GM21576 (cell line): ENCODE measurements around the gene IFITM2.

Experiments
- ATAC-seq: cut with Tn5 transposase; IDR thresholded peaks from one replicate; pipeline ENCODE4 v1.9.1; 2021; ENCODE audit warnings: mild to moderate bottlenecking, moderate library complexity; ENCODE audit not compliant: unreplicated experiment

The IFITM2 gene

DNA sequence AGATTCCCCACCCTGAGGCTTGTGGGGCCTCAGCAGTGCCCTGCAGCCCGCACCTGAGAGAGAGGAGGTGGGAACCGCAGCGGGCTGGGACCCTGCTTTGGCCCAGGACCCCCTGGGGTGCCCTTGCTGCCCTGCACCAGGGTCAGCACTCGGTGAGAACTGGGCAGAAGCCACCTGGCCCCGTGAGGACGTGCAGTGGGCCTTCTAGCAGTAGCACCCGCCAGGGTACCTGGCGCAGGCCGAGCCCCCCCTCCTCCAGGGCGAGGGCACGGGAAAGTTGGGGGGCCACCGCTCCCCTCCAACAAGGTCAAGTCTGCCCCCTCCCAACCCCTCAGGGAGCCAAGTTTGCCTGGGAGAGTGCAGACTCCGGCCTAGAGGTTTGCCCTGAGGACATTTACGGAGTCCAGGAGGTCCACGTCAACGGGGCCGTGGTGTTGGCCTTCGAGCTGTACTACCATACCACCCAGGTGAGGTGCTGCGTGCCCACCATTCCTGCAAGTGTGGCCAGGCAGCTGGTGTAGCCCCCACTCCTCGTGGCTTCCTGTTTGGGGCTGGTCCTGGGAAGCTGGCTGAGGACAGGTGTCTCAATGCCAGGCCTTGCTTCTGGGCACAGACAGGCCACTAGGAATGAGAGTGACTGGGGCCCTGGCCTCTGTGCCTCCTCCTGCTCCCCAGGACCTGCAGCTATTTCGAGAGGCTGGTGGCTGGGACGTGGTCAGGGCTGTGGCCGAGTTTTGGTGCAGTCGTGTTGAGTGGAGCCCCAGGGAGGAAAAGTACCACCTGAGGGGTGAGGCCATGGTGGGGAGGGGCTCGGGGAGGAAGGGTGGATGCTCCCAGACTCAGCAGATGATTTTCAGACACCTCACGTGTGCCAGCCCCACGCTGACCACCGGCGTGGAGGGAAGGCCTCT, 15.2 kb upstream of the IFITM2 start:
- no peak for ATAC-seq

DNA sequence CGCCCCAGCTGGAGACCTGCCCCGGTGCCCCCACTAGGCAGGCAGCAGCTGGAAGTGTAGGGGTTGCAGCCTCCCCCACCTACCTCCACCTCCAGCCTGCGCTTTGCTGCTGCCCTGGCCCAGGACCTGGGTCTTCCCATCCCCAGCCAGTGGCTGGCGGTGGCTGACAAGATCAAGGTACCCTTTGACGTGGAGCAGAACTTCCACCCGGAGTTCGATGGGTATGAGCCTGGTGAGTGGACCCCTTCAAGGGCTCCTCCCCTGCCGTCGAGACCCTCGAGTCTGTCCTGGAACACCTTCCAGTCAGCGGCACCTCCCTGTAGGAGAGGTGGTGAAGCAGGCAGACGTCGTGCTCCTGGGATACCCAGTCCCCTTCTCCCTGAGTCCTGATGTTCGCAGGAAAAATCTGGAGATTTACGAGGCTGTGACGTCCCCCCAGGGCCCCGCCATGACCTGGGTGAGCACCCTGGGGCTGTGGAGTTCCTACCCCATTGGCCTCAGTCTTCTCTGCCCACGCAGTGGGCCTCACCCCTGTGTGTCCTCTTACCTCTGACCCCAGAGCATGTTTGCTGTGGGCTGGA, 14.3 kb upstream of the IFITM2 start:
- no peak for ATAC-seq

DNA sequence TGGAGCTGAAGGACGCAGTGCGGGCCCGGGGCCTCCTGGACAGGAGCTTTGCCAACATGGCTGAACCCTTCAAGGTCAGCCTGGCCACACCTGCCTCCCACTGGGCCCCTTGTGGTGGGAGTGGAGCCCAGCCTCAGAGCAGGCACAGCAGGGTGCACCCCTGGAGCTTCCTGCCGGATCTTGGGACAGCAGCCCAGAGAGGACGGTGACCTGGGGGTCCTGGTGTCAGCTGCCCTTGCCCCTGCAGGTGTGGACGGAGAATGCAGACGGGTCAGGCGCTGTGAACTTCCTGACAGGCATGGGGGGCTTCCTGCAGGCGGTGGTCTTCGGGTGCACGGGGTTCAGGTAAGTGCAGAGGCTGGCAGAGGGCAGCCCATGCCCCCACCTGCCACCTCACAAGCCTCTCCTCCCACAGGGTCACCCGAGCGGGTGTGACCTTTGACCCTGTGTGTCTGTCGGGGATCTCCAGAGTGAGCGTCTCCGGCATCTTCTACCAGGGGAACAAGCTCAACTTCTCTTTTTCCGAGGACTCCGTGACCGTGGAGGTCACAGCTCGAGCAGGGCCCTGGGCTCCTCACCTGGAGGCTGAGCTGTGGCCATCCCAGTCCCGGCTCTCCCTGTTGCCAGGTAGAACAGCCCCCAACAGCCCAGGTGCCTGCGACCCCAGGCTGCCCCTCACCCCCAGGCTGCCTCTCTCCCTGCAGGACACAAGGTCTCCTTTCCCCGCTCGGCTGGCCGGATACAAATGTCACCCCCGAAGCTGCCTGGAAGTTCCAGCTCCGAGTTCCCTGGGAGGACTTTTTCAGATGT, 13.6 kb upstream of the IFITM2 start:
- ATAC-seq, result no peak

DNA sequence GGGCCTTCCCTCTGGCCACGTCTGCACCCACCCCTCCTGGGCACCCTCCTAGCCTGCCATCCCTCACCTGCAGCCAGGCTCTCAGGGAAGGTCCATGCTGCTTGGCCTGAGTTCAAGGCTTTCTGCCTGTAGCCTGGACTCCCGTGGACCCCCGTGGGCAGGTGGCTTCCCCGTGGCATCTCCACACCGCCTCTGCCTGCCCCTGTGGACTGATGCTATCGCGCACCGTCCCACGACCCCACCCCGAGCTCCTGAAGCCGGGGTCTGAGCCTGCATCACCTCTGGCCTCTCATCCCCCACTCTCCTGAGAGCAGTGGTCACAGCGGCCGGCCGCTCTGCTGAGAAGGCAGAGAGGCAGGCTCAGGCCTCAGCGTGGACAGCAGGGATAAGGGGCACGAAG, 12.8 kb upstream of the IFITM2 start:
- ATAC-seq, result no peak

DNA sequence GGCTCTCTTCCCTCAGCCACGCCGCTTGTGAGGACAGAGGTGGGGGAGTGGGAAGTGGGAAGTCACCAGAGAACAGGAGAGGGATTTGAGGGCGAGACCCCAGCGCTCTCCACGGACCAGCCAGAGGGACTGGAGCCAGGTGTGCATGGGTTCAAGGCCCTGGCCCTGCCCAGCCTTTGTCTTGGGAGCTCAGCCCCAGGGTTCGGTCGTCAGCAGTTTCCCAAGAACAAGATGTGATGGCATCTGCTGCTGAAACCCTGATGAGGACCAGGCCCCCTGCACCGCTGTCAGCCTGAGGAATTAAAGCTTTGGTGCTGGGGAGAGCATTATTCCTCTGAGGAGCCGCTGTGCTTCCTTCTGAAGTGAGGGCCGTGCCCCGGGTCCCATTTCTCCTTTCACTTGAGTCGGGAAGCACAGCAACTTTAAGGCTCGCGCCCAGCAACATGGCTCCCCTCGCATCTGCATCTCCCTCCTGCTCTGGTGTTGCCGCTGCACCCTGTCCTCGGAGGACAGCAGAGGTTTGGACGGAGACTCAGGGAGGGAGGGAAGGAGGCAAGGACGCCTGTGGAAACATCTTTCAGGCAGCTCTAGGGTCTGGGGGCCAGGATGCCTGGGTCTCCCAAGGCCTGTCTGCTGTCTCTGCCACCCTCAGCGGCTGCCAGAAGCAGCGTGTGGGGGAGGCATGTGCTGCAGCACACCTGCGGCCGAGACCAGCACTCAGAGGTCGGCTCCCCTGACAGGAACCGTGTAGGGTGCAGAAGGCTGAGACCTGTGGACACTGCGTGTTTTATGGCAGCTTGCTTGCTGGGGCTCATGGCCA, 12.1 kb upstream of the IFITM2 start:
- no peak for ATAC-seq

DNA sequence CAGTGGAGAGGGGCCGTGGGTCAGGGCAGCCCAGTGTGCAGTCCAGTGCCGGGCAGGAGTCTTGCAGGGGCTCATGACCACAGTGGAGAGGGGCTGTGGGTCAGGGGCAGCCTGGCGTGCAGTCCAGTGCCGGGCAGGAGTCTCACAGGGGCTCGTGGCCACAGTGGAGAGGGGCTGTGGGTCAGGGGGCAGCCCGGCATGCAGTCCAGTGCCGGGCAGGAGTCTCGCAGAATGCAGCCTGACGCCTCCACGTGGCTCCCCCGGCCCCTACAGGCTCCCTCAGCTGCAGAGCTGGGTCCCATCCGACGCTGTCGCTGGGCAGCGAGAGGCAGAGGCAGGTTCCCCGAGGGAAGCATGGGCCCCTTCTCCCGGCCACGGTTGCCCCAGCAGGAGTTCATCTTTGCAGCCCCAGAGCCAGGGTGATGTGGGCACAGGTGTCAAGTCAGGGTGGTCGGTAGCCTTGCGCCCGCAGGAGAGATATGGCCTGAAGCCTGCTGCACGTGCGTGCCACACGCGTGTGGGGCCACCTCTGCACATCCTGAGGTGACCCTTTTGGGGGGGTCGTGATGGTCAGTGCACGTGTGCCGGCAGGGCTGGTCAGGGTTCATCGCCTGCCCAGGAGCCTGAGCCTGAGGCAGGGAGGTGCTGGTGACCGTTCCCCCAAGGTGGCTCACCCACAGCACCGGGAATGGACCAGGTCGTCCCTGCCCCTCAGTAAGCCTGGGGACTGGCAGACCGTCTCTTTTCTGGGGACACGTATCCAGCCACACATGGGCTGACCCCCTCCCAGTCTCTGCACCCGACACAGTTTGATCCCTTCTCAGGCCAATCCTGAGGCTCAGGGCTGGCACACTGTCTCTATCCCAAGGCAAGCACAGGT, 11.2 kb upstream of the IFITM2 start:
- no peak for ATAC-seq

DNA sequence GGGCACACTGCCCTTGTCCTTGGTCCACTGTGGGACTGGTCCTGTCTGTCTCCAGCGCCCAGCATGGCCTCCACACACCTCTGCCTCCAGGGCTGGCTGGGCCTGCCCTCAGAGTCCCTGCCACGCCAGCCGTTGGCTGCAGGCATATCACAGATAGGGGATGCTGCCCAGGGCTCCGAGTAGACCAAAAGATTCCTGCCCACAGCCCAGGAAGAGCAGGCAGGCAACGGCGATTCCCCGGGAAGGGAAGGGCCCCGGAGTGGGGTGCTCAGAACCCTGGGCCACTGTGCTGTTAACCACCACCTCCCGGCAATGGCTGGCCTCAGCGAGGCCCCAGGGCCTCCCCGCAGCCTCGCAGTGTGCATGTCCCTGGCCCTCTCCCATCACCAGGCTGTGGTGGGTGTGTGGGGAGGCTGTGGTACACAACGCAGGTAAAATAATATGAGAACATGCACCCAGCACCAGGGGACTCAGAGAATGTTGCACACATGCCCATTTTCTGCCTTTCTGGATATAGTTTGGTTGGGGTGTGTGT, 10.5 kb upstream of the IFITM2 start:
- no peak for ATAC-seq

DNA sequence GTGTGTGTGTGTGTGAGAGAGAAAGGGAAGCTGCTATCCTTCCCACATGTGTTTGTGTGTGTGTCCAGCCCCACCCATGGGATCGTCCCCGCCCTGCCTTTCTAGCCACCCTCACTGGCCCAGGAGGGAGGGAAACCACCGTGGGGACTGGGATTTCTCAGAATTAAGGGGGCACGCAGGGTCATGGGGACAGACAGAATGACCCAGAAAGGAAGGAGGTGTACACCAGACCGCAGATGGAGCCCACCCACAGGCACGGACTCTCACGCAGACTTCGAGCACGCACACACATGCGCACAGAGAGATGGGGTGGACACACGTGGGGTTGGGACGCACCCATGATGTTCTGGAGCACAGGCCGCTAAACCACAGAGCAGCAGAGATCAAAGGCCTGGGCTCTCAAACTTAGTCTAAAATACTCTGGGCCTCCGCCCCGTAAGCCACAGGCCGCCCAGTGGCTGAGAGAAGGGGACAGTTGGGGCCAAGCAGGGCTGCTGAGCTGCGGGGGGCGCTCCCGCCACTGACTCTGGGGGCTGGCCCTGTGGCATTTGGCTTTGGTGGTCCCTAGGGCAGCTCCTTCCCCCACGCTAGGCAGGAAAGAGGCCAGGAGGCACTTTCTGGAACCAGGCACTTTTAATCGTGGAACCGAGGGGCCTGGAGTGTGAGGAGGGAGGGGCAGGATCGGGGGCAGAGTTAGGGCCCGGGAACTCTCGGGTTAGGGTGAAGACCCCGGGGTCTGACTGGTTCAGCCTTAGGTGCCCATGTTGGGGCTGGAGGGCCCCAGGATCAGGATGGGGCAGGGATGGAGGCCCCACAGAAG, 9.8 kb upstream of the IFITM2 start:
- ATAC-seq, result no peak

DNA sequence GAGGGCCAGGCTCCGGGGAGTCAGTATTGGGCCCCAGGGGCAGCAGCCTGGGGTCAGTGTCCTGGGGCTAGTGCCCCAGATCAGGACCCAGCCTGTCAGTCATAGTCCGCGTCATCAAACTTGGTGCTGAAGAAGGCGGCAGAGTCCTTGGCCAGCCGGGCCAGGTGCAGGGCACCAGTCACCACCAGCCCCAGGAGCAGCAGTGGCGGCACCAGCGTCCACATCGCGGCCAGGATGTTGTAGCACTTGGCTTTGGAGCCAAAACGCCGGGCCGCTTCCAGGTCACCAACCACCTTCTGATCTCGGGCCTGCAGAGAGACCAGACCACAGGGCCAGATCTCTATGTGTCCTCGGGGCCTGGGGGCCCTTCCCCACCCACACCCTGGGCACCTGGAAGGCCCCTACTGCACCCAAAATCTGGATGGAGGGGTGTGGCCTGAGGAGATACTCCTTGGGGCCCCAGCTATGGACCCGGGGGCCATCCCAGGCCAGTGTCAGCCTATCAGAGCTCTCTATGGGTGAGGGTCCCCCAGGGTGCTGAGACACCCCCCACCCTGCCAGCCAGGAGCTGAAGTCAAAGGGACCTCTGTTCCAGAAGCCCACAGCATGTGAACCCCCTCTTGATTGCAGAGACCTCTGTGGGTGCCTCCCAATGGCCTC, 9.1 kb upstream of the IFITM2 start:
- no peak for ATAC-seq

DNA sequence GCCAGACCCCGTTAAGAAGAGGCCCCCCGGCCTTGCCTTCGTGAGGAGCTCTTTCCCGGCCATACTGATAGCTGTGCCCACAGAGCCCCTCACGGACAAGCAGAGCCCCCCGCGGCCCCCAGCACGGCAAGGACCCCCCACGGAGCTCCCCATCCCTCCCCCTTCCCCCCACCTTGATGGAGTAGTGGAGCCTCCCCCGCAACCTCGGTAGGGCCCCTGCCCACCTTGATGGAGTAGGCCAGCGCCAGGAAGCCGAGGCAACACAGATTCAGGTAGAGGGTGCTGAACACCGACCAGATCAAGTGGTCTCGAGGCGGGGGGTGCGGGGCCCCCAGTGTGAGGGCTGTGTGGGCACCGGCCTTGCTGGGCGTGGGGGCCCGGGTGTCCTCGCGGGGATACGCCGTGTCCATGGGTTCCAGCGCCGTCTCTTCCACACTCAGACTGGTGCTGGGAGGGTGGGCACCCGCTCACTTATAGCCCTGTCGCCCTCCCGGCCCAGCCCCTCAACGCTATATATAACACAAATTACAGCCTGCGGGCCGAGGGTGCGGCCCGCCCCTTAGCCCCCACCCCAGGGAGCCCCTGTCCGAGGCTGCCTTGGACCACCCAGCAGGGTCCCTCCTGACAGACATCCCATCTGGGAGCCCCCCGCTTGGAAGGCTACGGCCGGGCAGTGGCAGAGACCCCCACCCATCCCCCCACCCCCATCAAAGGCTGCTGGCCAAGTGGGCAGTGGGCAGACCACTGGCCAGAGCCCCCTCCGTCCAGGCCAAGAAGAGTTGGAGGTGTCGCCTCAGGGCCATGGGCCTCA, 8.3 kb upstream of the IFITM2 start, which contains the start of gene IFITM5:
IFITM5 (minus strand) TSS at position 446 of the 811 bp plus-strand sequence; CDS start at position 410, 36 bp downstream.
- ATAC-seq, result no peak

DNA sequence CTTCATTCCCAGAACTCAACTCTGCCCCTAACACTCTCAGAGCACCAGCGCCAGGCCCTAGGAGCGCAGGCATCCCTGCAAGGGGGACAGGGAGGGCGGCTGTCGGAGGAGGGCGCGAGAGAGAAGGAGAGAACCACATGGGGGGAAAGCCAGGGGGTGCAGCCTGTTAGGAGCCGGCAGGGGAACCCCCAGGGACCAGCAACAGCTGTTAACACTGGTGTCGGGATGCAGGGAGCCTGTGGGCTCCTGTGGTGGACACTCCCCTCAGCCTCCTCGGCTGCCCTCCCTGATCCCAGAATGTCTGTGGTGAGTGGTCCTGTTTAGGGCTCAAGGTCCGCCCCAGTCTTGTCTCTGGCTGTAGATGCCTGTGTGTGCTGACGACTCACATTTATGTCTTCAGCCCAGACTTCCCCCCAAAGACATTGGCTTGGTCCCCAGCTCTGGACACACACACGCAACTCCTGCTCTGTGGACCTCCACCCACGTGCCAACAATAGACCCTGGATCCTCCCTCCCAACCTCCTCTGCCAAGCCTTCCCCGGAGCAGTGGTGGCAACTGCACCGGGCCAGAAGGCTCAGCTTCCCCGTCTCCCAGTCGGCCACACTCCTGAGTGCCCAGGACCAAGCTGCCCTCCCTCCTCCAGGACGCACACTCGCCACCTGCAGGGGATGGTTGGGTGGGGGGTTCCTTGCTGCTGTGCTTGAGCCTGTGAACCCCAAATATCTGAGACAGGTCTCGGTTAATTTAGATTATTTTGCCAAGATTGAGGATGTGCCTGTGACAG, 7.5 kb upstream of the IFITM2 start:
- ATAC-seq, result no peak

DNA sequence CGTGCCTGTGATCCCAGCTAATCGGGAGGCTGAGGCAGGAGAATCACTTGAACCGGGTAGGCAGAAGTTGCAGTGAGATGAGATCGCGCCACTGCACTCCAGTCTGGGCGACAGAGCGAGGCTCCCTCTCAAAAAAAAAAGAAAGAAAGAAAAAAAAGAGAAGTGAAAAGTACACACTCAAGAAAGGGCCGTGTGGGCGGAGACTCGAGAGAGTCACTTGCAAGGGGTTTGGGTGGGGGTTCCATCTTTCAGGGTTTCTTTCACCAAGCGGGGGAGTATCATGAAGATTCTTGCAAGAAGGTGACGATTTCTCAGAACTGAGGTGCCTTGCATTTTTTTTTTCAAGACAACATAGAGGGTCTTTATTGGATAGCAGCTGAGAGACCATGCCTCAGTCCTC, 4.3 kb upstream of the IFITM2 start:
- no peak for ATAC-seq

DNA sequence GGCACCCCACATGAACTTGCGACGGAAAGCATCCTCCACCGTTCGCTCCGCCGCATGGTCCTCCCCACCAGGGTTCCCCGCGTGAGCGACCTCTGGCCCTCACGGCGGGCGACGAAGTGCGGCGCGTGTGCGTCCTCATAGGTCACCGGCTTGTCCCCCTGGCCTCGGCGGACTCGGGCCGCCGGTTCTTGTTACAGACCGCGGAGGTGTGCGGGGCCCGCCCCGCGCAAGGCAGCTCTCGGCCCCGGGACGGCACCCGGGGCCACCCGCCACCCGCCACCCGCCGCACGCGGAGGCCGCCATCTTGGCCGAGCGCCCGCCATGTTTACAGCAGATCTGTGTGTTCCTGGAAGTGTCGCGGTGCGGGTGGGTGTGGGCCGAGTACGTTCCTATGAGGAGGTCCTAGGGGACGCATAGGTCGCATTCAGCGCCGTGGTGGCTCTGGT, 3.5 kb upstream of the IFITM2 start:
- no peak for ATAC-seq

DNA sequence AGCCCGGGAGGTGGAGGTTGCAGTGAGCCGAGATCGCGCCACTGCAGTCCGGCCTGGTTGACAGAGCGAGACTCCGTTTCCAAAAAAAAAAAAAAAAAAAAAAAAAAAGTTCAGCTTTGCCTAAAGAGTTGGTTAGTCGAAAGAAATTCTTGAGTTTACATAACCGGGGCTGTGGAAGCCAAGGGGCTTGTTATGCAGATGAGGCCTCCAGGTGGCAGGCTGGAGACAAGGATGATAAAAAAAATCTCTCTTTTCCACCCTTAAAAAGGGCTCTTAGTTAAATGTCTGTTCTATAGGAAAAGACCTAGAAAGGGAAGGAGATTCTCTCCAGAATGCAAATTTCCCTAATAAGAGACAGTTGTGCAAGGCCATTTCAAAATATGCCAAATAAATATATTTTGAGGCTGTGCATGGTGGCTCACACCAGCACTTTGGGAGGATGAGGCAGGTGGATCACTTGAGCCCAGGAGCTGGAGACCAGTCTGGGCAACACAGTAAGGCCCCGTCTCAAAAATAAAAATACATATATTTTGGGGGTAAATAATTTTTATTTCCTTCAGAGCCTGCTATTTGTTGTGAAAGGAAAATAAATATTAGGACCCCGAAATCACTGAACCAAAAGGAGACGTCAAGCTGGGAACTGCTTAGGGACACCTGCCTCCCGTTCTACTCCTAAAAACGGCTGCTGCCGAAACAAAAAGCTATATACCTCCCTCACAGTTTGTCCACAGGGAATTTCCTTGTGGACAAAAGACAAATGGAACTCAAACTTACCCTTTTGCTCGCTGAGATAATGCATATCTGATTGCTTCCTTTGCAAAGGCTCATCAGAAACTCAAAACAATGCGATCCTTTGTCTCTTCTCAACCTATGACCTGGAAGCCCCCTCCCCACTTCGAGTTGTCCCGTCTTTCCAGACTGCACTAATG, 2.4 kb upstream of the IFITM2 start:
- ATAC-seq, result no peak

DNA sequence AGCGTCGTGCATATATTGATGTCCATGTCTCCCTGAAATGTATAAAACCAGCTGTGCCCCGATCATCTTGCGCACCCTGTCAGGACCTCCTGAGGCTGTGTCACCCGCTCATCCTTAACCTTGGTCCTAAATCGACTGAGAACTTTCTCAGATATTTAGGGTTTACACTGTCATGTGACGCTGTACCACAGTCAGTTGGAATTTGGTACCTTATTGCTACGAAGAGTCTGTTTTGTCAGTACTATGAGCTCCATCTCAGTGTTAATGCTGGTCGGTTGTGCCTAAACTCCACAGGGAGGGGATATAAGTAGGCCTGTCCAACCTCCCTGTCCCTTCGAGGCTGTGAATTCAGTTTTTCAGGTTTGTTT, 1.8 kb upstream of the IFITM2 start:
- ATAC-seq, result no peak
